ENCODE measurements around the gene TASL.

DNA sequence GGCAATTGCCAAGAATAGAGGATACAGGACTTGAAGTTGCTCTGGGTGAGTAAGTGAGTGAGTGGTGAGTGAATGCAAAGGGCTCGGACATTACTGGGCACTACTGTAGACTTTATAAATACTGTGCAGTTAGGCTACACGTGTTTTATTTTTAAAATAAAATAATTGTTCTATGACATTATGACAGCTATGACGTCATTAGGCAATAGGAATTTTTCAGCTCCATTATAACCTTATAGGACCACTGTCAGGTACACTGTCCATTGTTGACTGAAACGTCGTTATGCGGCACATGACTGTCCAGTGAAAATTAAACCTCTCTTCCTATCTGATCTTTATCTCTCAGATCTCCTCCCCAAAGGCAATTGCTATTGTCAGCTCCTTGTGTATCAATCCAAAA lies 5.1 kb upstream of the TASL start:
- TF ChIP-seq, protein P1, sequence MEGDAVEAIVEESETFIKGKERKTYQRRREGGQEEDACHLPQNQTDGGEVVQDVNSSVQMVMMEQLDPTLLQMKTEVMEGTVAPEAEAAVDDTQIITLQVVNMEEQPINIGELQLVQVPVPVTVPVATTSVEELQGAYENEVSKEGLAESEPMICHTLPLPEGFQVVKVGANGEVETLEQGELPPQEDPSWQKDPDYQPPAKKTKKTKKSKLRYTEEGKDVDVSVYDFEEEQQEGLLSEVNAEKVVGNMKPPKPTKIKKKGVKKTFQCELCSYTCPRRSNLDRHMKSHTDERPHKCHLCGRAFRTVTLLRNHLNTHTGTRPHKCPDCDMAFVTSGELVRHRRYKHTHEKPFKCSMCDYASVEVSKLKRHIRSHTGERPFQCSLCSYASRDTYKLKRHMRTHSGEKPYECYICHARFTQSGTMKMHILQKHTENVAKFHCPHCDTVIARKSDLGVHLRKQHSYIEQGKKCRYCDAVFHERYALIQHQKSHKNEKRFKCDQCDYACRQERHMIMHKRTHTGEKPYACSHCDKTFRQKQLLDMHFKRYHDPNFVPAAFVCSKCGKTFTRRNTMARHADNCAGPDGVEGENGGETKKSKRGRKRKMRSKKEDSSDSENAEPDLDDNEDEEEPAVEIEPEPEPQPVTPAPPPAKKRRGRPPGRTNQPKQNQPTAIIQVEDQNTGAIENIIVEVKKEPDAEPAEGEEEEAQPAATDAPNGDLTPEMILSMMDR (IDR thresholded peaks at IDR 0.05; ENCODE audit: poor library complexity) = no peak
- TF ChIP-seq EZH2 (IDR thresholded peaks at IDR 0.05; ENCODE audit: borderline replicate concordance) = no peak
- TF ChIP-seq EZH2phosphoT487 (IDR thresholded peaks at IDR 0.05; ENCODE audit: low read depth, severe bottlenecking, unreplicated experiment) = no peak
